Measurements from ENCODE around the gene TEX44. TPM values are rescaled to one million over a fixed set of nuclear protein-coding genes. Genes with fewer than 3 reads are reported as not detected.
"Not testable (repeated sequence)": the region's sequence is repeated elsewhere in the genome, so short reads cannot be mapped to it uniquely, and the experiment has no call there.

Gene TEX44
- total RNA-seq, 1 donor = not detected

DNA sequence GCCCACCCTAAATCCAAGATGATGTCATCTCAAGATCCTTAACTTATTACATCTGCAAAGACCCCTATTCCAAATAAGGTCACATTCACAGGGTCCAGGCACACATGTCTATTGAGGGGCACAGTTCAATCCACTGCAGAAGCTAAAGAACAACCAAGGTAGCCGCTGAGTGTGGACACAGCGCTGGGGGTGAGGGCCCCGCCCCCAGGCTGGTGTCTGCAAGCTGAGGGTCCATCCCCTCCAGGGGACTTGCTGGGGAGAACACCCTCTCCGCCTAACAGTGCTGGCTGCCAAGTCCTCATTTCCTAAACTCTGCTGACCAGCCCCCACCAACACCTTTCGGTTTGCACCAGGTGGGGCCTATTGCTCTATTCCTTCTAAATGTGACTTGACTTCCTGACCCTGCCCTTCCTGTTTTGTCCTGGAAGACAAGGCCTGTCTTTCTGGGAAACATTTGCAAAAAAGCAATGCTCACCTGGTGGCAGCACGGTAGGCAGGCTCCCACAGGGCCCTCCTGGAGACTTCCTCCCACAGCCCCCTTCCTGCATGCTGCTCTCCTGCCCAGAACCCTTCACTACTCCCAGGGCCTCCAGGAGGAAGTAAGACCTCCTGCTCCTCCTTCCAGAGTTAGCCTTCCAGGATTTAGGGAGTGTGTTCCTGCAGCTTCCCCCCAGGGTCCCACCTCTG is 24.4 kb upstream of the TEX44 start:
- Histone ChIP-seq H3K4me1 (ENCODE audit: insufficient read depth, low read length) (no peaks in the 10 kb centered on the region), H3K9me3 (ENCODE audit: low read depth, low read length) (no peaks in the 10 kb centered on the region), H2AFZ (ENCODE audit: low read length) (no peak overlapping the region), H3K79me2 (ENCODE audit: insufficient read depth, low read length) (no peaks in the 10 kb centered on the region), H4K20me1 (ENCODE audit: insufficient read depth, low read length) (no peaks in the 10 kb centered on the region), H3K27ac (ENCODE audit: low read depth, low read length) (no peak overlapping the region), H3K36me3 (ENCODE audit: insufficient read depth, low read length) (no peaks in the 10 kb centered on the region), H3K4me3 (ENCODE audit: insufficient read depth, low read length) (no peak overlapping the region), H3K4me2 (ENCODE audit: insufficient read depth, low read length) (no peak overlapping the region), H3K27me3 (ENCODE audit: insufficient read depth, low read length) (no peaks in the 10 kb centered on the region)
- TF ChIP-seq, protein P1, sequence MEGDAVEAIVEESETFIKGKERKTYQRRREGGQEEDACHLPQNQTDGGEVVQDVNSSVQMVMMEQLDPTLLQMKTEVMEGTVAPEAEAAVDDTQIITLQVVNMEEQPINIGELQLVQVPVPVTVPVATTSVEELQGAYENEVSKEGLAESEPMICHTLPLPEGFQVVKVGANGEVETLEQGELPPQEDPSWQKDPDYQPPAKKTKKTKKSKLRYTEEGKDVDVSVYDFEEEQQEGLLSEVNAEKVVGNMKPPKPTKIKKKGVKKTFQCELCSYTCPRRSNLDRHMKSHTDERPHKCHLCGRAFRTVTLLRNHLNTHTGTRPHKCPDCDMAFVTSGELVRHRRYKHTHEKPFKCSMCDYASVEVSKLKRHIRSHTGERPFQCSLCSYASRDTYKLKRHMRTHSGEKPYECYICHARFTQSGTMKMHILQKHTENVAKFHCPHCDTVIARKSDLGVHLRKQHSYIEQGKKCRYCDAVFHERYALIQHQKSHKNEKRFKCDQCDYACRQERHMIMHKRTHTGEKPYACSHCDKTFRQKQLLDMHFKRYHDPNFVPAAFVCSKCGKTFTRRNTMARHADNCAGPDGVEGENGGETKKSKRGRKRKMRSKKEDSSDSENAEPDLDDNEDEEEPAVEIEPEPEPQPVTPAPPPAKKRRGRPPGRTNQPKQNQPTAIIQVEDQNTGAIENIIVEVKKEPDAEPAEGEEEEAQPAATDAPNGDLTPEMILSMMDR (IDR thresholded peaks at IDR 0.05; ENCODE audit: extremely low read depth, low read depth, low read length) = no peak
- peak; percentile 11 for DNase-seq (ENCODE audit: insufficient read length, low spot score, missing footprints)

DNA sequence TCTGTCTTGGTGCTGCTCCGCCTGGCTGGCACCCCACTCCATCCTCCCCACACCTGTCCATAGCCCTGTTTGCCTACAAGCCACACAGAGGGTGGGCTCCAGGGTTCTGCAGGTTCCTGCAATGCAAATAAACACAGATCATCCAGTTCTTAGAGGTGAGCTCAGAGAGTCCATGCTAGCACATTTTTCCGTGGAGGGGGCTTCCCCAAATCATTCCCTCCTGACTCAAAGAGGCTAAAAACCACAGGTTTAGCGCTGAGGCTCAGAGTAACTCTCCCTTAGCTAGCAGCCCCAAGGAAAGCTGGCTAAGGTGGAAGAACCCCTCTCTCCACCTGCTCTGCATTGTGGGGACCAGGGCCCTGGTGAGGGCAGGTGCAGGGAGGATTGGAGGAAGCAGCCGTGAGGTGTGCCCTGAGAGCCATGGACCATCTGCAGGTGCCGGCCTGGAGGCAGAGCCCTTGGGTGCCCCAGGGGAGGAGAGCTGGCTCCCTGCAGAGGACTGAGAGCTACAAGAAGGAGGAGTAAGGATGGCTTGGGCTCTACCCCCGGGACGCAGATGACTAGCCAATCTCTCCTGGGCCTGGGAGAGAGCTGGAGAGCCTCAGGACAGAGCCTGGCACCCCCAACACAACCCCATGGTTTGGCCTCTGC is 23.8 kb upstream of the TEX44 start:
- H2AFZ ChIP-seq (ENCODE audit: low read length) = no peak overlapping the region
- no peaks in the 10 kb centered on the region for H3K79me2 ChIP-seq (ENCODE audit: insufficient read depth, low read length)
- H3K27me3 ChIP-seq (ENCODE audit: insufficient read depth, low read length) = no peaks in the 10 kb centered on the region
- no peak overlapping the region for H3K27ac ChIP-seq (ENCODE audit: low read depth, low read length)
- DNase-seq (ENCODE audit: insufficient read length, low spot score, missing footprints) = peak; percentile 19
- H3K4me2 ChIP-seq (ENCODE audit: insufficient read depth, low read length) = no peak overlapping the region
- H3K4me3 ChIP-seq (ENCODE audit: insufficient read depth, low read length) = no peak overlapping the region
- H3K9me3 ChIP-seq (ENCODE audit: low read depth, low read length) = no peaks in the 10 kb centered on the region
- H3K36me3 ChIP-seq (ENCODE audit: insufficient read depth, low read length) = no peaks in the 10 kb centered on the region
- TF ChIP-seq, protein P1 (IDR thresholded peaks at IDR 0.05; ENCODE audit: extremely low read depth, low read depth, low read length) = no peak
- no peaks in the 10 kb centered on the region for H3K4me1 ChIP-seq (ENCODE audit: insufficient read depth, low read length)
- H4K20me1 ChIP-seq (ENCODE audit: insufficient read depth, low read length) = no peaks in the 10 kb centered on the region

DNA sequence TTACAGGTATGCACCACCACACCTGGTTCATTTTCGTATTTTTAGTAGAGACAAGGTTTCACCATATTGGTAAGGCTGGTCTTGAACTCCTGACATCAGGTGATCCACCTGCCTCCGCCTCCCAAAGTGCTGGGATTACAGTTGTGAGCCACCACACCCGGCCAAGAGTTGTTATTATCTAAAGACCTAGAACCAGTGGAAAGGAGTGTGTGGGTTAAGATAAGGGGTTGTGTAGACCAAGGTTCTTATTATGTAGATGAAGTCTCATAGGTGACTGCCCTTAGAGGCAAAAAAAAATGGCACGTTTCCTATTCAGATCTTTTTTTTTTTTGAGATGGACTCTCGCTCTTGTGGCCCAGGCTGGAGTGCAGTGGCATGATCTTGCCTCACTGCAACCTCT is 21.7 kb upstream of the TEX44 start:
- not testable (repeated sequence) for H3K9me3 ChIP-seq (ENCODE audit: low read depth, low read length); H3K27me3 ChIP-seq (ENCODE audit: insufficient read depth, low read length); H2AFZ ChIP-seq (ENCODE audit: low read length); H3K36me3 ChIP-seq (ENCODE audit: insufficient read depth, low read length); H3K79me2 ChIP-seq (ENCODE audit: insufficient read depth, low read length); H3K4me2 ChIP-seq (ENCODE audit: insufficient read depth, low read length); H3K4me1 ChIP-seq (ENCODE audit: insufficient read depth, low read length); H3K27ac ChIP-seq (ENCODE audit: low read depth, low read length); H3K4me3 ChIP-seq (ENCODE audit: insufficient read depth, low read length); H4K20me1 ChIP-seq (ENCODE audit: insufficient read depth, low read length)
- peak; percentile 19 for DNase-seq (ENCODE audit: insufficient read length, low spot score, missing footprints)

DNA sequence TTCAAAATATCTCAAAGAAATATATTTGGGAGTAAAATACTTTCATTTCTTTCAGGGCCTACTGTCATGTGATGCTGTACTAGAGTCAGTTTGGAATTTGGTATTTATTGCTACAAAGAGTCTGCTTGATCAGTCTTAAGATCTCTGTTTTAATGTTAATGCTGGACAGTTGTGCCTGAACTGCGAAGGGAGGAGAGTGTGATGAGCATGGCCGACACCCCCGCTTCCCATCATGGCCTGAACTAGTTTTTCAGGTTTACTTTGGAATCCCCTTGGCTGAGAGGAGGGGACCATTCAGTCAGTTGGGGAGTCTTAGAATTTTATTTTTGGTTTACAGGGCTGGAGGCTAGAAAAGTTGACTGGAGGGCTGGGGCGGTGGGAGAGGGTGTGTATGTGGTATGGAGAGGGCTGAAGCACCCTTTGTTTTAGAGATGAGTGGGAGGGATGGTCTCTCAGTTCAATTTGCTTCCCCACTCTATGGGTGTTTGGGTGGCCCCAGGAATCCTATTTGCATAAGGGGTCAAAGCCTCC is 20.9 kb upstream of the TEX44 start:
- Histone ChIP-seq H3K27me3 (ENCODE audit: insufficient read depth, low read length) (no peaks in the 10 kb centered on the region), H3K4me3 (ENCODE audit: insufficient read depth, low read length) (no peak overlapping the region), H4K20me1 (ENCODE audit: insufficient read depth, low read length) (no peaks in the 10 kb centered on the region), H3K9me3 (ENCODE audit: low read depth, low read length) (no peaks in the 10 kb centered on the region), H2AFZ (ENCODE audit: low read length) (no peak overlapping the region), H3K36me3 (ENCODE audit: insufficient read depth, low read length) (no peaks in the 10 kb centered on the region), H3K79me2 (ENCODE audit: insufficient read depth, low read length) (no peaks in the 10 kb centered on the region), H3K4me1 (ENCODE audit: insufficient read depth, low read length) (no peaks in the 10 kb centered on the region), H3K27ac (ENCODE audit: low read depth, low read length) (no peak overlapping the region), H3K4me2 (ENCODE audit: insufficient read depth, low read length) (no peak overlapping the region)
- DNase-seq (ENCODE audit: insufficient read length, low spot score, missing footprints) = no peak
- TF ChIP-seq, protein P1 (IDR thresholded peaks at IDR 0.05; ENCODE audit: extremely low read depth, low read depth, low read length) = no peak
